Ectodermal cell (in vitro differentiated cells): ENCODE measurements around the gene RTN4RL1.

Experiments
- H3K27ac ChIP-seq: 2 replicates; pipeline ENCODE4 v1.7.0; 2013; ENCODE audit warnings: mild to moderate bottlenecking, low read depth, low read length; ENCODE audit not compliant: insufficient read depth, poor library complexity, severe bottlenecking
- H3K27me3 ChIP-seq: 2 replicates; pipeline ENCODE4 v1.7.0; 2013; ENCODE audit warnings: mild to moderate bottlenecking, low read length; ENCODE audit not compliant: insufficient read depth, control insufficient read depth, poor library complexity, severe bottlenecking
- H3K36me3 ChIP-seq: one replicate; pipeline ENCODE4 v1.7.0; 2013; ENCODE audit warnings: low read length; ENCODE audit not compliant: control insufficient read depth, insufficient read depth
- H3K4me1 ChIP-seq: one replicate; pipeline ENCODE4 v1.7.0; 2013; ENCODE audit warnings: low read length; ENCODE audit not compliant: control insufficient read depth, insufficient read depth
- H3K4me3 ChIP-seq: 2 replicates; pipeline ENCODE4 v1.7.0; 2013; ENCODE audit warnings: low read depth, low read length, control low read depth; ENCODE audit not compliant: insufficient read depth
- H3K9me3 ChIP-seq: 2 replicates; pipeline ENCODE4 v1.7.0; 2013; ENCODE audit warnings: mild to moderate bottlenecking, low read length, moderate library complexity; ENCODE audit not compliant: control insufficient read depth
- WGBS, 2 experiments: methylation state at CpG; one replicate each; pipeline ENCODE4 v1.1.7; 2013; ENCODE audit warnings: missing lambda C conversion rate in 2 of 2; 5-methylcytosine and 5-hydroxymethylcytosine counted together

The RTN4RL1 gene

GRCh38 chr17:1894753-1895339 is 130.3 kb downstream of the RTN4RL1 start:
- Histone ChIP-seq H3K36me3 (peaks cover 26% of the 10 kb centered on the region), H3K9me3 (no peaks in the 10 kb centered on the region), H3K4me1 (no peaks in the 10 kb centered on the region), H3K4me3 (no peak overlapping the region), H3K27me3 (no peaks in the 10 kb centered on the region), H3K27ac (no peak overlapping the region)
- 98 to 99% methylated on average over 5 to 7 of the region's 7 CpGs for WGBS, 2 experiments

- Histone ChIP-seq H3K4me1 (no peaks in the 10 kb centered on the region), H3K9me3 (no peaks in the 10 kb centered on the region), H3K27me3 (no peaks in the 10 kb centered on the region), H3K4me3 (no peak overlapping the region), H3K27ac (no peak overlapping the region), H3K36me3 (peaks cover 40% of the 10 kb centered on the region)
- 89 to 92% methylated on average over 15 of the region's 15 CpGs for WGBS, 2 experiments
Measured at GRCh38 chr17:1890758-1891450, 134.2 kb downstream of the RTN4RL1 start.

- Histone ChIP-seq H3K27me3 (no peaks in the 10 kb centered on the region), H3K27ac (no peak overlapping the region), H3K36me3 (peaks cover 56% of the 10 kb centered on the region), H3K9me3 (no peaks in the 10 kb centered on the region), H3K4me3 (no peak overlapping the region), H3K4me1 (no peaks in the 10 kb centered on the region)
- WGBS, 2 experiments = 95 to 96% methylated on average over 14 of the region's 14 CpGs
Measured at GRCh38 chr17:1888741-1889140, 136.4 kb downstream of the RTN4RL1 start.
